DND-41 (cell line): Measurements from ENCODE around the gene RAB26.

Source experiments
- EZH2 ChIP-seq: IDR thresholded peaks from 3 replicates; pipeline ENCODE4 v1.6.1; 2012; ENCODE audit warnings: borderline replicate concordance, low read depth, mild to moderate bottlenecking, moderate library complexity, low read length, inconsistent platforms; ENCODE audit not compliant: severe bottlenecking
- TF ChIP-seq, protein P1 (sequence below): IDR thresholded peaks from 2 replicates; pipeline ENCODE4 v1.5.1; 2012; ENCODE audit warnings: borderline replicate concordance, low read length, moderate library complexity, mild to moderate bottlenecking; ENCODE audit not compliant: poor library complexity, severe bottlenecking; ENCODE audit errors: extremely low read depth

DNA sequence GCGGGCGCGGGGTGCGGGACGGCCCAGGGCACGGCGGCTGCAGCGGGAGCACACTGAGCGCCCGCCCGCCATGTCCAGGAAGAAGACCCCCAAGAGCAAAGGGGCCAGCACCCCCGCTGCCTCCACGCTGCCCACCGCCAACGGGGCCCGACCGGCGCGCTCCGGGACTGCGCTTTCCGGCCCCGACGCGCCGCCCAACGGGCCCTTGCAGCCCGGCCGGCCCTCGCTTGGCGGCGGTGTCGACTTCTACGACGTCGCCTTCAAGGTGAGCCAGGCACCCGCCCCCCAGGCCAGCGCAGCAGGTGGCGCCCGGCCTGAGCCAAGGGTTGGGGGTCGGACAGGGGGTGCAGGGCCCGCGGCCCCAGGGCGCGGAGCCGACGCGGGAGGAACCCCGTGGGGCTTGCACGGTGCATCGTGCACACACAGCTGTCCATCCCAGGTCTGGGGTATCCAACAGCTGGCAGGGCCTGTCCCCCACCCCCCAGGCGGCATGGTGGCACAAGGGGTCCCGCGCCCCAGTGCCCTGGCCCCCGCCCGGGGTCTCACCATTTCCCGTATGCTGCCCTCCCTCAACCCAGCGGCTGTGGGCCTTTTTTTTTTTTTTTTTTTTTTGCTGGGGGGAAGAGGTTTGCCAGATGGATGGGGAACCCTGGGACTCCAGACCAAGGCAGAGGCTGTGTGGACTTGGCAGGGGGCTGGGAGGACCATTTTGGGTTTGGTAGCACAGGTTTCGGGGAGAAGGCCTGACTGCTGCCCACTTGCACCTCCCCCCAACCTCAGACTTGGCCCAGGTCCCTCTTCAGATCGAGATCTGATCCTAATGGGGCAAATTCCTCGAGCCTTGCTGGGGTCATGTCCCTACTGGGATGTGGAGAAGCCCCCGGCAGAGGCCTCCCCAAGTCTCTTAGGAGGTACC lies 547 bp downstream of the RAB26 start:
- TF ChIP-seq, protein P1, sequence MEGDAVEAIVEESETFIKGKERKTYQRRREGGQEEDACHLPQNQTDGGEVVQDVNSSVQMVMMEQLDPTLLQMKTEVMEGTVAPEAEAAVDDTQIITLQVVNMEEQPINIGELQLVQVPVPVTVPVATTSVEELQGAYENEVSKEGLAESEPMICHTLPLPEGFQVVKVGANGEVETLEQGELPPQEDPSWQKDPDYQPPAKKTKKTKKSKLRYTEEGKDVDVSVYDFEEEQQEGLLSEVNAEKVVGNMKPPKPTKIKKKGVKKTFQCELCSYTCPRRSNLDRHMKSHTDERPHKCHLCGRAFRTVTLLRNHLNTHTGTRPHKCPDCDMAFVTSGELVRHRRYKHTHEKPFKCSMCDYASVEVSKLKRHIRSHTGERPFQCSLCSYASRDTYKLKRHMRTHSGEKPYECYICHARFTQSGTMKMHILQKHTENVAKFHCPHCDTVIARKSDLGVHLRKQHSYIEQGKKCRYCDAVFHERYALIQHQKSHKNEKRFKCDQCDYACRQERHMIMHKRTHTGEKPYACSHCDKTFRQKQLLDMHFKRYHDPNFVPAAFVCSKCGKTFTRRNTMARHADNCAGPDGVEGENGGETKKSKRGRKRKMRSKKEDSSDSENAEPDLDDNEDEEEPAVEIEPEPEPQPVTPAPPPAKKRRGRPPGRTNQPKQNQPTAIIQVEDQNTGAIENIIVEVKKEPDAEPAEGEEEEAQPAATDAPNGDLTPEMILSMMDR, result no peak
- TF ChIP-seq EZH2, result no peak
